GM23338 (cell line): ENCODE data around the gene FHIP1B. TPM values are rescaled to one million over a fixed set of nuclear protein-coding genes. Genes with fewer than 3 reads are reported as not detected.

Experiments used
- ATAC-seq: fragments of 200-7000 bp; cut with Tn5 transposase; 3 replicates; pipeline ENCODE4 v1.9.1; 2020
- DNase-seq: peaks from one replicate; pipeline ENCODE4 v3.0.0-alpha.2; 2015; ENCODE audit warnings: low spot score
- H2AFZ ChIP-seq: fragments of 200-600 bp; sonication (generic); 2 replicates; pipeline ENCODE4 v1.8.0; 2016; ENCODE audit warnings: antibody characterized with exemption, mild to moderate bottlenecking, moderate library complexity
- H3F3A ChIP-seq: fragments of 200-600 bp; sonication (generic); replicated peaks from 2 replicates; pipeline ENCODE4 v1.8.0; 2017; ENCODE audit warnings: antibody characterized with exemption, mixed run types, low read depth
- H3K27ac ChIP-seq: fragments of 200-600 bp; sonication (generic); 2 replicates; pipeline ENCODE4 v1.6.1; 2016; ENCODE audit warnings: low read depth
- H3K27me3 ChIP-seq: fragments of 200-600 bp; sonication (generic); 2 replicates; pipeline ENCODE4 v1.8.0; 2016; ENCODE audit warnings: mild to moderate bottlenecking, mixed run types, moderate library complexity; ENCODE audit not compliant: insufficient read depth
- H3K36me3 ChIP-seq: fragments of 200-600 bp; sonication (generic); 2 replicates; pipeline ENCODE4 v1.8.0; 2016; ENCODE audit warnings: mild to moderate bottlenecking; ENCODE audit not compliant: insufficient read depth
- H3K4me1 ChIP-seq: fragments of 200-600 bp; sonication (generic); 2 replicates; pipeline ENCODE4 v1.8.0; 2016; ENCODE audit warnings: mild to moderate bottlenecking, moderate library complexity; ENCODE audit not compliant: insufficient read depth
- H3K4me2 ChIP-seq: fragments of 200-600 bp; sonication (generic); 2 replicates; pipeline ENCODE4 v1.7.1; 2017; ENCODE audit warnings: mixed run types
- H3K4me3 ChIP-seq: fragments of 200-600 bp; sonication (generic); 2 replicates; pipeline ENCODE4 v1.6.1; 2016; ENCODE audit warnings: mixed run types
- H3K79me2 ChIP-seq: fragments of 200-600 bp; sonication (generic); replicated peaks from 2 replicates; pipeline ENCODE4 v1.8.0; 2017; ENCODE audit warnings: mild to moderate bottlenecking; ENCODE audit not compliant: insufficient read depth
- H3K9me2 ChIP-seq: fragments of 200-600 bp; sonication (generic); 2 replicates; pipeline ENCODE4 v1.8.0; 2017; ENCODE audit not compliant: insufficient read depth
- H4K20me1 ChIP-seq: fragments of 200-600 bp; sonication (generic); replicated peaks from 2 replicates; pipeline ENCODE4 v1.8.0; 2017; ENCODE audit warnings: mild to moderate bottlenecking; ENCODE audit not compliant: insufficient read depth
- H3K27ac Mint-ChIP-seq: 2 replicates; pipeline ENCODE4 v1.8.0; 2020; ENCODE audit warnings: inconsistent platforms, mild to moderate bottlenecking, moderate library complexity, mixed read lengths
- H3K27me3 Mint-ChIP-seq: 3 replicates; pipeline ENCODE4 v1.8.0; 2022; ENCODE audit warnings: low read depth, mild to moderate bottlenecking, moderate library complexity, mixed read lengths, inconsistent platforms; ENCODE audit not compliant: insufficient read depth, poor library complexity
- H3K36me3 Mint-ChIP-seq: 3 replicates; pipeline ENCODE4 v1.8.0; 2021; ENCODE audit warnings: low read depth, mild to moderate bottlenecking, inconsistent platforms, moderate library complexity, mixed read lengths
- H3K4me1 Mint-ChIP-seq: 3 replicates; pipeline ENCODE4 v1.8.0; 2020; ENCODE audit warnings: mild to moderate bottlenecking, inconsistent platforms, mixed read lengths
- H3K4me3 Mint-ChIP-seq: 3 replicates; pipeline ENCODE4 v1.8.0; 2021; ENCODE audit warnings: moderate library complexity, mild to moderate bottlenecking, inconsistent platforms, mixed read lengths
- H3K9me3 Mint-ChIP-seq: 3 replicates; pipeline ENCODE4 v1.8.0; 2020; ENCODE audit warnings: moderate library complexity, mild to moderate bottlenecking, inconsistent platforms, mixed read lengths
- CREB1 ChIP-seq: fragments of 250-450 bp; sonication (Bioruptor Pico); IDR thresholded peaks from 2 replicates; pipeline ENCODE4 v1.5.0; 2020; ENCODE audit warnings: low read depth, mild to moderate bottlenecking, moderate library complexity
- CTCF ChIP-seq, 2 experiments: fragments of 200-600 bp in 1 of 2; sonication (generic) in 1 of 2; conservative IDR thresholded peaks; 2 replicates each; pipeline versions ENCODE4 v1.5.1 to v1.6.1; 2016 to 2017; ENCODE audit warnings: antibody characterized with exemption in 2 of 2, low read depth in 2 of 2, mild to moderate bottlenecking in 2 of 2, moderate library complexity in 1 of 2
- ETS1 ChIP-seq: IDR thresholded peaks from 2 replicates; pipeline ENCODE4 v1.6.1; 2016; ENCODE audit warnings: antibody characterized with exemption
- EZH2 ChIP-seq: fragments of 200-600 bp; sonication (generic); IDR thresholded peaks from one replicate; pipeline ENCODE4 v1.8.0; 2017; ENCODE audit warnings: antibody characterized with exemption, mild to moderate bottlenecking, low read depth; ENCODE audit not compliant: unreplicated experiment
- EZH2phosphoT487 ChIP-seq: fragments of 200-600 bp; sonication (generic); IDR thresholded peaks from one replicate; pipeline ENCODE4 v1.8.1; 2018; ENCODE audit warnings: antibody characterized with exemption; ENCODE audit not compliant: unreplicated experiment
- JUNB ChIP-seq: IDR thresholded peaks from one replicate; pipeline ENCODE4 v1.6.1; 2016; ENCODE audit warnings: antibody characterized with exemption; ENCODE audit not compliant: unreplicated experiment
- NANOG ChIP-seq: IDR thresholded peaks from 2 replicates; pipeline ENCODE4 v1.6.1; 2016; ENCODE audit warnings: antibody characterized with exemption, borderline replicate concordance
- POLR2AphosphoS5 ChIP-seq: IDR thresholded peaks from 2 replicates; pipeline ENCODE4 v1.6.1; 2016; ENCODE audit warnings: antibody characterized with exemption, low read depth
- REST ChIP-seq: IDR thresholded peaks from one replicate; pipeline ENCODE4 v1.6.1; 2018; ENCODE audit warnings: antibody characterized with exemption; ENCODE audit not compliant: unreplicated experiment
- STAT1 ChIP-seq: IDR thresholded peaks from one replicate; pipeline ENCODE4 v1.6.1; 2016; ENCODE audit warnings: antibody characterized with exemption; ENCODE audit not compliant: unreplicated experiment
- ZNF114 ChIP-seq: fragments of 250-450 bp; sonication (Bioruptor Pico); IDR thresholded peaks from 2 replicates; pipeline ENCODE4 v1.5.0; 2020; ENCODE audit warnings: mild to moderate bottlenecking, moderate library complexity
- ZNF331 ChIP-seq: fragments of 250-450 bp; sonication (Bioruptor Pico); IDR thresholded peaks from 2 replicates; pipeline ENCODE4 v1.5.0; 2020; ENCODE audit warnings: low read depth, mild to moderate bottlenecking, moderate library complexity
- ZNF462 ChIP-seq: fragments of 250-450 bp; sonication (Bioruptor Pico); IDR thresholded peaks from 2 replicates; pipeline ENCODE4 v1.5.0; 2020; ENCODE audit warnings: mild to moderate bottlenecking, moderate library complexity
- polyA plus RNA-seq: library from polyadenylated mRNA; unstranded; fragments of >200 nt; fragmentation: Nextera tagmentation; extraction: Ambion mirVana; gene quantifications from 2 replicates; pipeline ENCODE4 v1.2.1, GENCODE V29; 2016
- total RNA-seq: library from RNA; depleted of rRNA; stranded (reverse); fragments of >200 nt; shearing (Covaris generic); gene quantifications from 2 replicates; pipeline ENCODE4 v1.2.3, GENCODE V29; 2014

The FHIP1B gene
- total and polyA plus RNA-seq, 2 experiments from 2014 or later: 10.3 to 34.5 TPM

GRCh38 chr11:6194065-6194581, 40.3 kb downstream of the FHIP1B start:
- H3K4me1 ChIP-seq: no peaks in the 10 kb centered on the region
- no peaks in the 10 kb centered on the region for H3K27me3 ChIP-seq
- no peaks in the 10 kb centered on the region for H3K9me2 ChIP-seq
- no peak overlapping the region for H3K4me2 ChIP-seq
- Mint-ChIP-seq H3K9me3 (no peaks in the 10 kb centered on the region), H3K4me3 (no peak overlapping the region), H3K27ac (no peak overlapping the region), H3K36me3 (no peaks in the 10 kb centered on the region), H3K4me1 (no peaks in the 10 kb centered on the region), H3K27me3 (no peaks in the 10 kb centered on the region)
- H3K4me3 ChIP-seq: no peak overlapping the region
- DNase-seq (no peak), ATAC-seq (no peak)
- no peaks in the 10 kb centered on the region for H3K36me3 ChIP-seq
- H3F3A ChIP-seq: no peaks in the 10 kb centered on the region
- H2AFZ ChIP-seq: no peak overlapping the region
- H3K27ac ChIP-seq: no peak overlapping the region
- no peaks in the 10 kb centered on the region for H4K20me1 ChIP-seq
- TF ChIP-seq ZNF331 (CRISPR knock-in tag): no peak
- no peak for TF ChIP-seq EZH2phosphoT487
- no peak for TF ChIP-seq ETS1
- no peak for TF ChIP-seq CREB1
- TF ChIP-seq CTCF (conservative IDR thresholded peaks at IDR 0.05; ENCODE audit: low read depth in 2 of 2): no peak
- TF ChIP-seq EZH2: no peak
- TF ChIP-seq REST: no peak
- TF ChIP-seq JUNB: no peak
- no peak for TF ChIP-seq ZNF114 (CRISPR knock-in tag)
- TF ChIP-seq NANOG: no peak
- no peak for TF ChIP-seq ZNF462 (CRISPR knock-in tag)
- no peak for TF ChIP-seq STAT1
- no peak for TF ChIP-seq POLR2AphosphoS5
- no peaks in the 10 kb centered on the region for H3K79me2 ChIP-seq
